CD4-positive, alpha-beta T cell (primary cell): ENCODE results near the gene PANK1. TPM values are rescaled to one million over a fixed set of nuclear protein-coding genes. Genes with fewer than 3 reads are reported as not detected.

ENCODE experiments used
- ATAC-seq: fragments of 200-7000 bp; cut with Tn5 transposase; one replicate; pipeline ENCODE4 v1.10.0; 2022; ENCODE audit warnings: mild to moderate bottlenecking; ENCODE audit not compliant: poor library complexity
- CTCF ChIA-PET: fragments of 350-600 bp; sonication (Branson Sonifier 250); formaldehyde crosslinking; loops from one replicate; lab custom pipeline; 2021; ENCODE audit warnings: antibody characterized with exemption, inconsistent platforms; lab: Charles Lee
- POLR2A ChIA-PET: fragments of 350-600 bp; sonication (Branson Sonifier 250); formaldehyde crosslinking; loops from one replicate; lab custom pipeline; 2021; ENCODE audit warnings: antibody characterized with exemption, inconsistent platforms; lab: Charles Lee
- DNase-seq, 14 experiments: peaks; one replicate each; pipeline ENCODE4 v3.0.0-alpha.2; 2013 to 2020; ENCODE audit warnings: mixed read lengths in 2 of 14
- H3K27ac ChIP-seq, 2 donors: one replicate each; pipeline versions ENCODE4 v1.5.1 to v1.7.0; 2013; ENCODE audit warnings: low read length in 2 of 2, low read depth in 1 of 2, mild to moderate bottlenecking in 1 of 2
- H3K27me3 ChIP-seq, 2 experiments: 1 replicate in 1 of 2; 2 replicates in 1 of 2; pipeline versions ENCODE4 v1.6.1 to v1.7.0; 2013; ENCODE audit warnings: low read length in 2 of 2, control low read depth in 1 of 2, mild to moderate bottlenecking in 1 of 2, moderate library complexity in 1 of 2; ENCODE audit not compliant: insufficient read depth in 2 of 2, control insufficient read depth in 1 of 2
- H3K36me3 ChIP-seq: one replicate; pipeline ENCODE4 v1.6.1; 2013; ENCODE audit warnings: low read length, control low read depth; ENCODE audit not compliant: insufficient read depth
- H3K4me1 ChIP-seq: one replicate; pipeline ENCODE4 v1.6.1; 2013; ENCODE audit warnings: low read length, control low read depth; ENCODE audit not compliant: insufficient read depth
- H3K4me3 ChIP-seq: one replicate; pipeline ENCODE4 v1.5.1; 2013; ENCODE audit warnings: mild to moderate bottlenecking, low read length, moderate library complexity
- H3K9me3 ChIP-seq, 2 experiments: 1 replicate in 1 of 2; 2 replicates in 1 of 2; pipeline versions ENCODE4 v1.6.1 to v1.7.0; 2013; ENCODE audit warnings: low read length in 2 of 2, mild to moderate bottlenecking in 2 of 2, control low read depth in 1 of 2, moderate library complexity in 1 of 2; ENCODE audit not compliant: control insufficient read depth in 1 of 2, insufficient read depth in 1 of 2
- H3K27ac Mint-ChIP-seq: one replicate; pipeline ENCODE4 v1.8.0; 2020; ENCODE audit warnings: mixed read lengths
- H3K27me3 Mint-ChIP-seq: one replicate; pipeline ENCODE4 v1.8.0; 2021; ENCODE audit warnings: mixed read lengths
- H3K36me3 Mint-ChIP-seq: one replicate; pipeline ENCODE4 v1.8.0; 2021; ENCODE audit warnings: low read depth, mixed read lengths
- H3K4me1 Mint-ChIP-seq: one replicate; pipeline ENCODE4 v1.8.0; 2021; ENCODE audit warnings: low read depth, mixed read lengths
- H3K4me3 Mint-ChIP-seq: one replicate; pipeline ENCODE4 v1.8.0; 2020; ENCODE audit warnings: mild to moderate bottlenecking, mixed read lengths
- H3K9me3 Mint-ChIP-seq: one replicate; pipeline ENCODE4 v1.8.0; 2020; ENCODE audit warnings: mixed read lengths
- intact Hi-C, 2 experiments: fragments of 100-400 bp; cut with DNase I in 1 of 2; cut with micrococcal nuclease in 1 of 2; formaldehyde crosslinking; loops; one replicate each; pipeline versions ENCODE4 v1.15.1 to v1.9.0; 2023 to 2025; cut with DNase I, micrococcal nuclease
- total RNA-seq, 174 experiments: library from RNA in 2 of 174; stranded (reverse) in 2 of 174; gene quantifications; one replicate each; pipeline ENCODE4 v1.2.3 and lab custom pipeline; 2021 to 2026
- TF ChIP-seq, protein P1 (sequence below): fragments of 200-600 bp; IDR thresholded peaks from one replicate; pipeline ENCODE4 v1.8.0; 2022; ENCODE audit warnings: antibody characterized with exemption, mild to moderate bottlenecking

The PANK1 gene
- total RNA-seq, 2 experiments from 2014 or later: 0.55 to 0.61 TPM

DNA sequence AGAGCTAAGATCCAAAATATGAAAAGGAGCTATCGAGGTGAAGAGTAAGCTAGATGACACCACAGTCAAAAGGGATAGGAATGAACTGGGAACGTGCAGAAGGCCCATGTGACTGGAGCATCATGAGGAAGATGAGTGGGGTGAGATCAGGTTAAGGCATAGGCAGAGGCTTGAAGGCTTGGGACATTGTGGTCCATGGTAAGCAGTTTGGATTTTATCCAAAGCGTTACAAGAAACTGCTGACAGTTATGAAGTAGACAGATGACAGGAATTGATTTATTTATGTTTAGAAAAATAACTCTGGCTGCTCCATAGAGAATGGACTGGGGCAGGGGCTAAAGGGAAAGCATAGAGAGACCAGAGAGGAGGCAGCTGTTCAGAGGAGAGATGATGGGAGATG, 18.1 kb upstream of the PANK1 start:
- no peaks in the 10 kb centered on the region for H3K36me3 Mint-ChIP-seq
- H3K4me1 Mint-ChIP-seq: no peaks in the 10 kb centered on the region
- DNase-seq: no peak
- no peak overlapping the region for H3K4me3 ChIP-seq
- no peaks in the 10 kb centered on the region for H3K36me3 ChIP-seq
- H3K27ac Mint-ChIP-seq: no peak overlapping the region
- ATAC-seq: no peak
- ChIA-PET POLR2A (no interaction called here), CTCF (no interaction called here)
- H3K27me3 ChIP-seq: no peaks in the 10 kb centered on the region
- H3K27ac ChIP-seq: no peak overlapping the region
- intact Hi-C loops: no loop called here
- TF ChIP-seq, protein P1, sequence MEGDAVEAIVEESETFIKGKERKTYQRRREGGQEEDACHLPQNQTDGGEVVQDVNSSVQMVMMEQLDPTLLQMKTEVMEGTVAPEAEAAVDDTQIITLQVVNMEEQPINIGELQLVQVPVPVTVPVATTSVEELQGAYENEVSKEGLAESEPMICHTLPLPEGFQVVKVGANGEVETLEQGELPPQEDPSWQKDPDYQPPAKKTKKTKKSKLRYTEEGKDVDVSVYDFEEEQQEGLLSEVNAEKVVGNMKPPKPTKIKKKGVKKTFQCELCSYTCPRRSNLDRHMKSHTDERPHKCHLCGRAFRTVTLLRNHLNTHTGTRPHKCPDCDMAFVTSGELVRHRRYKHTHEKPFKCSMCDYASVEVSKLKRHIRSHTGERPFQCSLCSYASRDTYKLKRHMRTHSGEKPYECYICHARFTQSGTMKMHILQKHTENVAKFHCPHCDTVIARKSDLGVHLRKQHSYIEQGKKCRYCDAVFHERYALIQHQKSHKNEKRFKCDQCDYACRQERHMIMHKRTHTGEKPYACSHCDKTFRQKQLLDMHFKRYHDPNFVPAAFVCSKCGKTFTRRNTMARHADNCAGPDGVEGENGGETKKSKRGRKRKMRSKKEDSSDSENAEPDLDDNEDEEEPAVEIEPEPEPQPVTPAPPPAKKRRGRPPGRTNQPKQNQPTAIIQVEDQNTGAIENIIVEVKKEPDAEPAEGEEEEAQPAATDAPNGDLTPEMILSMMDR: no peak
- no peaks in the 10 kb centered on the region for H3K9me3 Mint-ChIP-seq
- H3K27me3 Mint-ChIP-seq: no peaks in the 10 kb centered on the region
- H3K4me1 ChIP-seq: no peaks in the 10 kb centered on the region
- H3K9me3 ChIP-seq: no peaks in the 10 kb centered on the region
- H3K4me3 Mint-ChIP-seq: no peak overlapping the region

DNA sequence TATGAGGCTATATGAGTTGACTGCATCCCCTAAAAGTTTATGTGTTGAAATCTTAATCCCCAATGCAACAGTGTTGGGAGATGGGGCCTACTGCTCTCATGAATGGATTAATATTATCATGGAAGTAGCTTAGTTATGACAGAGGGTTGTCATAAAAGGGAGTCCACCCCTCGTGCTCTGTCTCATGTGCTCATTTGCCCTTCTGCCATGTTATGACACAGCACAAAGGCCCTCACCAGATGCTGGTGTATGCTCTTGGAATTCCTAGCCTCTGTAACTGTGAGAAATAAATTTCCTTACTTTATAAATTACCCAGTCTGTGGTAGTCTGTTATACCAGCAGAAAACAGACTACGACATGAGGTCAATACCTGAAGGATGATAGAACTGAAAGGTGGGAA, 17.6 kb upstream of the PANK1 start:
- Histone ChIP-seq H3K9me3 (no peaks in the 10 kb centered on the region), H3K27me3 (no peaks in the 10 kb centered on the region), H3K36me3 (no peaks in the 10 kb centered on the region), H3K4me1 (no peaks in the 10 kb centered on the region), H3K4me3 (no peak overlapping the region), H3K27ac (no peak overlapping the region)
- H3K4me3 Mint-ChIP-seq: no peak overlapping the region
- DNase-seq: no peak
- intact Hi-C loops: no loop called here
- TF ChIP-seq, protein P1: no peak
- no peak for ATAC-seq
- ChIA-PET CTCF (no interaction called here), POLR2A (no interaction called here)
- no peak overlapping the region for H3K27ac Mint-ChIP-seq
- no peaks in the 10 kb centered on the region for H3K36me3 Mint-ChIP-seq
- no peaks in the 10 kb centered on the region for H3K9me3 Mint-ChIP-seq
- no peaks in the 10 kb centered on the region for H3K27me3 Mint-ChIP-seq
- H3K4me1 Mint-ChIP-seq: no peaks in the 10 kb centered on the region

DNA sequence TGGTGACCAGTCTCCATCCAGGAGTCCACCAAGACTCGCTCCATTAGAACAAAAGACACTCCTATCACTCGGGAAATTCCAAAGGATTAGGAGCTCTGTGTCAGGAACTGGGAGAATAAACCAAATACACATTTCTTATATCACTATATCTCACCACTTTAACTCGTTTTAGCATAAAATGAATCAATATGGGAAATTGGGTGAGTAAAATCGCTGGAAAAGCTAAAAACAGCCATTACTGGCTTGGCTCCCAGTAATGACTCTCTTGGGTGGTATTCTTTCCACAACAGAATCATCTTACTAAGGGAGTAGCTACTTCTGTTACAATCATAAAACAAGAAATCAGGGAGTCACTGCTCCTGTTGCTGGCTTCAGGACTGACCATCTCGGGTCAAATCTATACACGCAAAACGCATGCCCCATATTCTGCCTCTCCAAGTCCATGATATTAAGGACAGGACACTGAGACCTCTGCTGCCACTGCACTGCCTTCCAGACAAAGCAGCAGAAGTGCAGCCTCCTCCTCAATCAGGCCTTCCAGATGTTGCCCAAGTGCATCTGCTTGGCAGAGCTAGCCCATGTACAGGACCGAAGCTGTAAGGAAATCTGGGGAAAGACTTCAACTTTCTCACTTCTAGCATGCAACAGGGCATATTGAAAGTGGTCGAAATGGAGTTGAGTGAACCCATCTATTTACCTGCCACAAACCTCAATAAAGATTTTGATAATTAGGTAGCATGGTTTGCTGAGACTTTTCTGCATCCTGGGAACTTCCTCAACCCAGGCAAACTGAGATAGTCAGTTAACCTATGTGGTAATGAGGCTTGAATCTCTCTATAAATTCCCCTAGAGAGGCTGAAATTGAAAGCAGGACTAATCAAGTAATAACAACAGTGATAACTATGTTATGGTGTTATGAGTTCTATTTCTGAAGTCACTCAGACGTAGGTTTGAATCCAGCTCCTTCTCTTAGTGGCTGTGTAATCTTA, 14.4 kb upstream of the PANK1 start:
- no peak overlapping the region for H3K4me3 ChIP-seq
- H3K27me3 ChIP-seq: no peaks in the 10 kb centered on the region
- DNase-seq (no peak), ATAC-seq (no peak)
- TF ChIP-seq, protein P1: no peak
- H3K36me3 ChIP-seq: no peaks in the 10 kb centered on the region
- H3K27ac ChIP-seq: no peak overlapping the region
- Mint-ChIP-seq H3K9me3 (no peaks in the 10 kb centered on the region), H3K27ac (no peak overlapping the region), H3K27me3 (no peaks in the 10 kb centered on the region), H3K4me1 (no peaks in the 10 kb centered on the region), H3K4me3 (no peak overlapping the region), H3K36me3 (no peaks in the 10 kb centered on the region)
- ChIA-PET POLR2A (interaction anchor here (0.6 to 1.0 kb wide), 2 partner anchors 16 to 193 kb away, joined by 3 read pairs; no protein-coding TSS in a partner anchor), CTCF (no interaction called here)
- no peaks in the 10 kb centered on the region for H3K9me3 ChIP-seq
- H3K4me1 ChIP-seq: no peaks in the 10 kb centered on the region
- intact Hi-C loops: no loop called here
